HEK293 (cell line): ENCODE data around the gene SNRNP27.

Experiments
- CTCF ChIP-seq: fragments of 450-650 bp; formaldehyde crosslinking; IDR thresholded peaks from 2 replicates; pipeline ENCODE4 v1.5.1; 2016; ENCODE audit warnings: missing biosample characterization, missing genetic modification characterization
- KLF7 ChIP-seq: fragments of 450-650 bp; formaldehyde crosslinking; IDR thresholded peaks from 2 replicates; pipeline ENCODE4 v1.5.1; 2016; ENCODE audit warnings: missing biosample characterization, missing genetic modification characterization, borderline replicate concordance
- KLF9 ChIP-seq: fragments of 450-650 bp; formaldehyde crosslinking; IDR thresholded peaks from 2 replicates; pipeline ENCODE4 v1.5.1; 2016; ENCODE audit warnings: missing biosample characterization, missing genetic modification characterization, low read depth
- MZF1 ChIP-seq: fragments of 450-650 bp; formaldehyde crosslinking; IDR thresholded peaks from 2 replicates; pipeline ENCODE4 v1.5.1; 2017; ENCODE audit warnings: missing biosample characterization, missing genetic modification characterization, borderline replicate concordance
- OVOL3 ChIP-seq: fragments of 450-650 bp; formaldehyde crosslinking; IDR thresholded peaks from 2 replicates; pipeline ENCODE4 v1.5.1; 2016; ENCODE audit warnings: missing biosample characterization, missing genetic modification characterization
- SALL2 ChIP-seq: fragments of 450-650 bp; formaldehyde crosslinking; IDR thresholded peaks from 2 replicates; pipeline ENCODE4 v1.5.0; 2017; ENCODE audit warnings: missing biosample characterization, mild to moderate bottlenecking, missing genetic modification characterization, borderline replicate concordance
- TCF7L2 ChIP-seq: IDR thresholded peaks from 2 replicates; pipeline ENCODE4 v1.6.1; 2011; ENCODE audit warnings: low read depth, mild to moderate bottlenecking, inconsistent platforms, low read length, moderate library complexity, borderline replicate concordance
- WT1 ChIP-seq: fragments of 450-650 bp; formaldehyde crosslinking; IDR thresholded peaks from 2 replicates; pipeline ENCODE4 v1.5.1; 2016; ENCODE audit warnings: missing biosample characterization, missing genetic modification characterization
- YY1 ChIP-seq: fragments of 450-650 bp; formaldehyde crosslinking; IDR thresholded peaks from 2 replicates; pipeline ENCODE4 v1.5.1; 2018; ENCODE audit warnings: missing biosample characterization, missing genetic modification characterization
- ZBTB1 ChIP-seq: fragments of 450-650 bp; formaldehyde crosslinking; IDR thresholded peaks from 2 replicates; pipeline ENCODE4 v1.5.1; 2016; ENCODE audit warnings: missing biosample characterization, missing genetic modification characterization
- ZNF140 ChIP-seq: fragments of 450-650 bp; formaldehyde crosslinking; IDR thresholded peaks from 2 replicates; pipeline ENCODE4 v1.5.1; 2016; ENCODE audit warnings: missing biosample characterization, missing genetic modification characterization
- ZNF157 ChIP-seq: fragments of 450-650 bp; formaldehyde crosslinking; IDR thresholded peaks from 2 replicates; pipeline ENCODE4 v1.5.1; 2016; ENCODE audit warnings: missing biosample characterization, missing genetic modification characterization
- ZNF175 ChIP-seq: fragments of 450-650 bp; formaldehyde crosslinking; IDR thresholded peaks from 2 replicates; pipeline ENCODE4 v1.5.1; 2016; ENCODE audit warnings: missing biosample characterization, missing genetic modification characterization
- ZNF214 ChIP-seq: fragments of 450-650 bp; formaldehyde crosslinking; IDR thresholded peaks from 2 replicates; pipeline ENCODE4 v1.5.1; 2017; ENCODE audit warnings: missing biosample characterization, mild to moderate bottlenecking, missing genetic modification characterization, borderline replicate concordance
- ZNF221 ChIP-seq: fragments of 450-650 bp; formaldehyde crosslinking; IDR thresholded peaks from 2 replicates; pipeline ENCODE4 v1.5.1; 2017; ENCODE audit warnings: missing biosample characterization, missing genetic modification characterization, borderline replicate concordance
- ZNF24 ChIP-seq: fragments of 450-650 bp; formaldehyde crosslinking; IDR thresholded peaks from 2 replicates; pipeline ENCODE4 v1.5.1; 2016; ENCODE audit warnings: missing biosample characterization, missing genetic modification characterization
- ZNF350 ChIP-seq: fragments of 450-650 bp; formaldehyde crosslinking; IDR thresholded peaks from 2 replicates; pipeline ENCODE4 v1.5.0; 2017; ENCODE audit warnings: missing biosample characterization, mild to moderate bottlenecking, missing genetic modification characterization
- ZNF37A ChIP-seq: fragments of 450-650 bp; IDR thresholded peaks from 2 replicates; pipeline ENCODE4 v1.5.1; 2018; ENCODE audit warnings: missing biosample characterization, missing genetic modification characterization
- ZNF391 ChIP-seq: fragments of 450-650 bp; formaldehyde crosslinking; IDR thresholded peaks from 2 replicates; pipeline ENCODE4 v1.5.1; 2016; ENCODE audit warnings: low read depth, missing biosample characterization, missing genetic modification characterization, borderline replicate concordance
- ZNF501 ChIP-seq: fragments of 450-650 bp; formaldehyde crosslinking; IDR thresholded peaks from 2 replicates; pipeline ENCODE4 v1.5.1; 2016; ENCODE audit warnings: missing biosample characterization, missing genetic modification characterization
- ZNF513 ChIP-seq: fragments of 450-650 bp; IDR thresholded peaks from 2 replicates; pipeline ENCODE4 v1.5.1; 2018; ENCODE audit warnings: missing biosample characterization, missing genetic modification characterization
- ZNF561 ChIP-seq: fragments of 450-650 bp; IDR thresholded peaks from 2 replicates; pipeline ENCODE4 v1.5.1; 2018; ENCODE audit warnings: missing biosample characterization, missing genetic modification characterization, borderline replicate concordance
- ZNF580 ChIP-seq: fragments of 450-650 bp; formaldehyde crosslinking; IDR thresholded peaks from 2 replicates; pipeline ENCODE4 v1.5.1; 2016; ENCODE audit warnings: missing biosample characterization, missing genetic modification characterization
- ZNF621 ChIP-seq: fragments of 450-650 bp; formaldehyde crosslinking; IDR thresholded peaks from 2 replicates; pipeline ENCODE4 v1.5.1; 2017; ENCODE audit warnings: missing biosample characterization, missing genetic modification characterization
- ZNF664 ChIP-seq: fragments of 450-650 bp; formaldehyde crosslinking; IDR thresholded peaks from 2 replicates; pipeline ENCODE4 v1.5.1; 2016; ENCODE audit warnings: missing biosample characterization, missing genetic modification characterization
- ZNF776 ChIP-seq: fragments of 450-650 bp; formaldehyde crosslinking; IDR thresholded peaks from 2 replicates; pipeline ENCODE4 v1.5.0; 2017; ENCODE audit warnings: missing biosample characterization, missing genetic modification characterization, borderline replicate concordance
- ZNF791 ChIP-seq: fragments of 450-650 bp; formaldehyde crosslinking; IDR thresholded peaks from 2 replicates; pipeline ENCODE4 v1.5.1; 2016; ENCODE audit warnings: missing biosample characterization, missing genetic modification characterization
- TF ChIP-seq, protein P1 (sequence below): fragments of 450-650 bp; formaldehyde crosslinking; IDR thresholded peaks from 2 replicates; pipeline ENCODE4; 2016; ENCODE audit warnings: missing biosample characterization, missing genetic modification characterization
- TF ChIP-seq, protein P2 (sequence below): fragments of 450-650 bp; formaldehyde crosslinking; IDR thresholded peaks from 2 replicates; pipeline ENCODE4 v1.5.1; 2016; ENCODE audit warnings: missing biosample characterization, missing genetic modification characterization, borderline replicate concordance

Gene SNRNP27

GRCh38 chr2:69893684-69894551 is at the start of gene SNRNP27 (continued):
- TF ChIP-seq, protein P1, sequence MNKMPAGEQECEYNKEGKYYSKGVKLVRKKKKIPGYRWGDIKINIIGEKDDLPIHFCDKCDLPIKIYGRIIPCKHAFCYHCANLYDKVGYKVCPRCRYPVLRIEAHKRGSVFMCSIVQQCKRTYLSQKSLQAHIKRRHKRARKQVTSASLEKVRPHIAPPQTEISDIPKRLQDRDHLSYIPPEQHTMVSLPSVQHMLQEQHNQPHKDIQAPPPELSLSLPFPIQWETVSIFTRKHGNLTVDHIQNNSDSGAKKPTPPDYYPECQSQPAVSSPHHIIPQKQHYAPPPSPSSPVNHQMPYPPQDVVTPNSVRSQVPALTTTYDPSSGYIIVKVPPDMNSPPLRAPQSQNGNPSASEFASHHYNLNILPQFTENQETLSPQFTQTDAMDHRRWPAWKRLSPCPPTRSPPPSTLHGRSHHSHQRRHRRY = no peak
- TF ChIP-seq, protein P2, sequence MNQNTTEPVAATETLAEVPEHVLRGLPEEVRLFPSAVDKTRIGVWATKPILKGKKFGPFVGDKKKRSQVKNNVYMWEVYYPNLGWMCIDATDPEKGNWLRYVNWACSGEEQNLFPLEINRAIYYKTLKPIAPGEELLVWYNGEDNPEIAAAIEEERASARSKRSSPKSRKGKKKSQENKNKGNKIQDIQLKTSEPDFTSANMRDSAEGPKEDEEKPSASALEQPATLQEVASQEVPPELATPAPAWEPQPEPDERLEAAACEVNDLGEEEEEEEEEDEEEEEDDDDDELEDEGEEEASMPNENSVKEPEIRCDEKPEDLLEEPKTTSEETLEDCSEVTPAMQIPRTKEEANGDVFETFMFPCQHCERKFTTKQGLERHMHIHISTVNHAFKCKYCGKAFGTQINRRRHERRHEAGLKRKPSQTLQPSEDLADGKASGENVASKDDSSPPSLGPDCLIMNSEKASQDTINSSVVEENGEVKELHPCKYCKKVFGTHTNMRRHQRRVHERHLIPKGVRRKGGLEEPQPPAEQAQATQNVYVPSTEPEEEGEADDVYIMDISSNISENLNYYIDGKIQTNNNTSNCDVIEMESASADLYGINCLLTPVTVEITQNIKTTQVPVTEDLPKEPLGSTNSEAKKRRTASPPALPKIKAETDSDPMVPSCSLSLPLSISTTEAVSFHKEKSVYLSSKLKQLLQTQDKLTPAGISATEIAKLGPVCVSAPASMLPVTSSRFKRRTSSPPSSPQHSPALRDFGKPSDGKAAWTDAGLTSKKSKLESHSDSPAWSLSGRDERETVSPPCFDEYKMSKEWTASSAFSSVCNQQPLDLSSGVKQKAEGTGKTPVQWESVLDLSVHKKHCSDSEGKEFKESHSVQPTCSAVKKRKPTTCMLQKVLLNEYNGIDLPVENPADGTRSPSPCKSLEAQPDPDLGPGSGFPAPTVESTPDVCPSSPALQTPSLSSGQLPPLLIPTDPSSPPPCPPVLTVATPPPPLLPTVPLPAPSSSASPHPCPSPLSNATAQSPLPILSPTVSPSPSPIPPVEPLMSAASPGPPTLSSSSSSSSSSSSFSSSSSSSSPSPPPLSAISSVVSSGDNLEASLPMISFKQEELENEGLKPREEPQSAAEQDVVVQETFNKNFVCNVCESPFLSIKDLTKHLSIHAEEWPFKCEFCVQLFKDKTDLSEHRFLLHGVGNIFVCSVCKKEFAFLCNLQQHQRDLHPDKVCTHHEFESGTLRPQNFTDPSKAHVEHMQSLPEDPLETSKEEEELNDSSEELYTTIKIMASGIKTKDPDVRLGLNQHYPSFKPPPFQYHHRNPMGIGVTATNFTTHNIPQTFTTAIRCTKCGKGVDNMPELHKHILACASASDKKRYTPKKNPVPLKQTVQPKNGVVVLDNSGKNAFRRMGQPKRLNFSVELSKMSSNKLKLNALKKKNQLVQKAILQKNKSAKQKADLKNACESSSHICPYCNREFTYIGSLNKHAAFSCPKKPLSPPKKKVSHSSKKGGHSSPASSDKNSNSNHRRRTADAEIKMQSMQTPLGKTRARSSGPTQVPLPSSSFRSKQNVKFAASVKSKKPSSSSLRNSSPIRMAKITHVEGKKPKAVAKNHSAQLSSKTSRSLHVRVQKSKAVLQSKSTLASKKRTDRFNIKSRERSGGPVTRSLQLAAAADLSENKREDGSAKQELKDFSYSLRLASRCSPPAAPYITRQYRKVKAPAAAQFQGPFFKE (tag by site-specific recombination) = no peak
- TF ChIP-seq ZNF350 = no peak
- 0 out of 2 replicates have a peak, but pooled peaks have one; percentile 29 for TF ChIP-seq ZNF513 (tag by site-specific recombination)
- no peak for TF ChIP-seq ZNF776 (tag by site-specific recombination)
- TF ChIP-seq ZNF501 (tag by site-specific recombination) = peak; percentile 35; the same call in 1 of the 2 replicates
- TF ChIP-seq ZNF157 (tag by site-specific recombination) = no peak
- TF ChIP-seq ZNF24 (tag by site-specific recombination) = peak; percentile 31; the same call in 1 of the 2 replicates
- TF ChIP-seq ZNF221 (tag by site-specific recombination) = 0 out of 2 replicates have a peak, but pooled peaks have one; percentile 12
- TF ChIP-seq WT1 (tag by site-specific recombination) = no peak
- no peak for TF ChIP-seq ZNF140 (tag by site-specific recombination)
- 0 out of 2 replicates have a peak, but pooled peaks have one; percentile 39 for TF ChIP-seq YY1 (tag by site-specific recombination)
- TF ChIP-seq ZBTB1 (tag by site-specific recombination) = no peak
- TF ChIP-seq ZNF791 = no peak
- TF ChIP-seq ZNF621 (tag by site-specific recombination) = no peak
- no peak for TF ChIP-seq KLF7 (tag by site-specific recombination)
- peak; percentile 72; the same call in 1 of the 2 replicates for TF ChIP-seq ZNF580 (tag by site-specific recombination)
- TF ChIP-seq ZNF561 (tag by site-specific recombination) = no peak; the same call in 1 of the 2 replicates
- TF ChIP-seq ZNF37A (tag by site-specific recombination) = no peak
- no peak for TF ChIP-seq CTCF (tag by site-specific recombination)
- TF ChIP-seq ZNF214 (tag by site-specific recombination) = no peak
- TF ChIP-seq SALL2 (tag by site-specific recombination) = no peak
- peak; percentile 21; the same call in 1 of the 2 replicates for TF ChIP-seq OVOL3
- TF ChIP-seq ZNF391 (tag by site-specific recombination) = peak; percentile 63; the same call in 1 of the 2 replicates
- no peak for TF ChIP-seq TCF7L2
- no peak for TF ChIP-seq ZNF175 (tag by site-specific recombination)
- TF ChIP-seq MZF1 (tag by site-specific recombination) = no peak
- 0 out of 2 replicates have a peak, but pooled peaks have one; percentile 32 for TF ChIP-seq ZNF664 (tag by site-specific recombination)
- TF ChIP-seq KLF9 (tag by site-specific recombination) = peak; percentile 47; the same call in 1 of the 2 replicates
